Panc1 (cell line): ENCODE data around the gene MED23. TPM values are rescaled to one million over a fixed set of nuclear protein-coding genes. Genes with fewer than 3 reads are reported as not detected.

Source experiments
- ATAC-seq: fragments of 200-7000 bp; cut with Tn5 transposase; 2 replicates; pipeline ENCODE4 v1.9.1; 2020; ENCODE audit warnings: mild to moderate bottlenecking, moderate library complexity
- BruUV-seq: library from RNA; stranded (reverse); fragments of 400-500 nt; replicated peaks from 2 replicates; lab custom pipeline; 2021; lab: Mats Ljungman, UMichigan
- CTCF ChIA-PET: fragments of 300-600 bp; sonication (Branson Sonifier 250); formaldehyde crosslinking; loops from one replicate; lab custom pipeline; 2022; ENCODE audit warnings: antibody characterized with exemption; lab: Charles Lee
- POLR2A ChIA-PET: fragments of 300-600 bp; sonication (Branson Sonifier 250); formaldehyde crosslinking; loops from one replicate; lab custom pipeline; 2022; ENCODE audit warnings: antibody characterized with exemption; lab: Charles Lee
- DNase-seq: peaks from one replicate; pipeline ENCODE4 v3.0.0-alpha.2; 2010; ENCODE audit warnings: low read depth, low spot score
- H3K27ac ChIP-seq: 2 replicates; pipeline ENCODE4 v1.5.1; 2011; ENCODE audit warnings: mild to moderate bottlenecking, low read length, inconsistent platforms
- H3K27me3 ChIP-seq: fragments of 200-500 bp; sonication (Bioruptor generic); 2 replicates; pipeline ENCODE4 v1.6.0; 2014; ENCODE audit warnings: low read length, inconsistent platforms; ENCODE audit not compliant: control insufficient read depth, insufficient read depth
- H3K36me3 ChIP-seq: fragments of 200-500 bp; sonication (Bioruptor generic); 2 replicates; pipeline ENCODE4 v1.5.1; 2014; ENCODE audit warnings: inconsistent platforms, mild to moderate bottlenecking, low read length, moderate library complexity; ENCODE audit not compliant: control insufficient read depth, insufficient read depth
- H3K4me1 ChIP-seq: 2 replicates; pipeline ENCODE4 v1.5.1; 2011; ENCODE audit warnings: inconsistent platforms, mild to moderate bottlenecking, low read length, moderate library complexity; ENCODE audit not compliant: control insufficient read depth, insufficient read depth
- H3K4me3 ChIP-seq, 2 experiments: 2 replicates each; pipeline ENCODE4 v1.5.1; 2011 to 2012; ENCODE audit warnings: low read depth in 2 of 2, low read length in 2 of 2, mild to moderate bottlenecking in 2 of 2, inconsistent platforms in 1 of 2, moderate library complexity in 1 of 2
- H3K9me3 ChIP-seq: fragments of 200-500 bp; sonication (Bioruptor generic); 2 replicates; pipeline ENCODE4 v1.5.1; 2014; ENCODE audit warnings: low read depth, mild to moderate bottlenecking, inconsistent platforms, low read length, moderate library complexity; ENCODE audit not compliant: control insufficient read depth, insufficient read depth
- CTCF ChIP-seq: fragments of 450-650 bp; IDR thresholded peaks from 2 replicates; pipeline ENCODE4 v1.5.1; 2017; ENCODE audit warnings: mild to moderate bottlenecking
- POLR2AphosphoS5 ChIP-seq: IDR thresholded peaks from 2 replicates; pipeline ENCODE4 v1.6.1; 2012; ENCODE audit warnings: mild to moderate bottlenecking, low read depth, low read length, moderate library complexity
- REST ChIP-seq, 2 experiments: IDR thresholded peaks; 2 replicates each; pipeline ENCODE4 v1.6.1; 2011 to 2012; ENCODE audit warnings: low read depth in 2 of 2, control low read depth in 1 of 2, low read length in 1 of 2, mild to moderate bottlenecking in 1 of 2, moderate library complexity in 1 of 2; ENCODE audit not compliant: insufficient read depth in 1 of 2
- SIN3A ChIP-seq: IDR thresholded peaks from 2 replicates; pipeline ENCODE4 v1.6.1; 2012; ENCODE audit warnings: low read depth, mild to moderate bottlenecking, low read length, moderate library complexity, borderline replicate concordance; ENCODE audit not compliant: insufficient read depth
- TCF7L2 ChIP-seq: IDR thresholded peaks from 2 replicates; pipeline ENCODE4 v1.6.1; 2011; ENCODE audit warnings: mild to moderate bottlenecking, low read depth, low read length, inconsistent platforms
- in situ Hi-C: cut with HindIII; loops from 2 replicates; pipeline ENCODE4 v1.10.0; 2016; ENCODE audit warnings: low sequenced_read_pairs, low pct_unique_long_range_greater_than_20kb
- intact Hi-C: fragments of 100-400 bp; cut with micrococcal nuclease; formaldehyde crosslinking; loops from one replicate; pipeline ENCODE4 v1.10.0; 2022; ENCODE audit not compliant: unreplicated experiment
- total RNA-seq: library from RNA; stranded (reverse); gene quantifications from one replicate; pipeline ENCODE4 v1.2.1, GENCODE V29; 2021; ENCODE audit not compliant: unreplicated experiment

Gene MED23
- total RNA-seq, 1 experiment from 2014 or later = 18.3 TPM

- Histone ChIP-seq H3K9me3 (no peaks in the 10 kb centered on the region), H3K4me1 (no peaks in the 10 kb centered on the region), H3K4me3 (no peak overlapping the region), H3K36me3 (peaks cover 33% of the 10 kb centered on the region), H3K27ac (no peak overlapping the region), H3K27me3 (no peaks in the 10 kb centered on the region)
- intact Hi-C loops = no loop called here
- POLR2A ChIA-PET = no interaction called here
- ATAC-seq (no peak), DNase-seq (no peak)
- BruUV-seq = no TSS peak
- in situ Hi-C loops = no loop called here
- TF ChIP-seq CTCF = no peak
- no peak for TF ChIP-seq POLR2AphosphoS5
- no peak for TF ChIP-seq SIN3A
- TF ChIP-seq TCF7L2 = no peak
- TF ChIP-seq REST (IDR thresholded peaks at IDR 0.05; ENCODE audit: insufficient read depth in 1 of 2, low read depth in 2 of 2, low read length in 1 of 2) = no peak
- CTCF ChIA-PET = no interaction called here
Observed at GRCh38 chr6:131594074-131594473, 34.0 kb downstream of the MED23 start.

GRCh38 chr6:131592935-131593334 is 35.1 kb downstream of the MED23 start:
- ChIA-PET CTCF (no interaction called here), POLR2A (no interaction called here)
- no peaks in the 10 kb centered on the region for H3K4me1 ChIP-seq
- in situ Hi-C loops (no loop called here), intact Hi-C loops (no loop called here)
- DNase-seq (no peak), ATAC-seq (no peak)
- BruUV-seq = no TSS peak
- H3K4me3 ChIP-seq = no peak overlapping the region
- no peaks in the 10 kb centered on the region for H3K27me3 ChIP-seq
- TF ChIP-seq CTCF (no peak), REST (IDR thresholded peaks at IDR 0.05; ENCODE audit: insufficient read depth in 1 of 2, low read depth in 2 of 2, low read length in 1 of 2) (no peak), POLR2AphosphoS5 (no peak), TCF7L2 (no peak), SIN3A (no peak)
- H3K9me3 ChIP-seq = no peaks in the 10 kb centered on the region
- H3K36me3 ChIP-seq = peaks cover 28% of the 10 kb centered on the region
- no peak overlapping the region for H3K27ac ChIP-seq
